ENCODE data around the gene MCCC2. TPM values are rescaled to one million over a fixed set of nuclear protein-coding genes. Genes with fewer than 3 reads are reported as not detected.

MCCC2 gene
- total and polyA plus RNA-seq, 2 of the 13 experiments (the other 11 are each of a cell fraction or from before 2014, with no cell fraction given), result 44.8 to 83.6 TPM

DNA sequence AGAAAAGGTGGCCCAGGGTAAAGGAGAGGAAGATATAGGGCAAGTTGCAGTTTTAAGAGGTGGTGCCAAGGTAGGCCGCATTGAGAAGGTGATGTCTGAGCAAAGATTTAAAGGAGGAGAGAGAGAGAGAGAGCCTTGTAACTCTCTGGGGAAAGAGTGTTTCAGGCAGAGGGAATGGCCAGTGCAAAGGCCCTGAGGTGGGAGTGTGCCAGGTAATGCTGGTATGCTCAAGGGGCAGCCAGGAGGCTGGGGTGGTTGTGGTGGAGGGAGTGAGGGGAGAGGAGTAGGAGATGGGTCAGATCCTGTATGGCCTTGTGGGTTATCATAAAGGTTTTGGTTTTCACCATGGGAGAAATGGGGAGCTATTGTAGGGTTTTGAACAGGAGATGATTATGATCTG lies 9.9 kb downstream of the MCCC2 start (continued):
- TF ChIP-seq TFDP1 (CRISPR knock-in tag; IDR thresholded peaks at IDR 0.05; ENCODE audit: borderline replicate concordance) (no peak), SRF (IDR thresholded peaks at IDR 0.05; ENCODE audit: low read depth, low read length) (no peak), RORA (CRISPR knock-in tag; IDR thresholded peaks at IDR 0.05) (no peak), HNF1A (IDR thresholded peaks at IDR 0.05; ENCODE audit: low read depth) (no peak), HNF1A (CRISPR knock-in tag; IDR thresholded peaks at IDR 0.05; ENCODE audit: borderline replicate concordance) (no peak), TBL1XR1 (IDR thresholded peaks at IDR 0.05; ENCODE audit: borderline replicate concordance, low read length, partially characterized antibody) (no peak), ATF5 (CRISPR knock-in tag; IDR thresholded peaks at IDR 0.05; ENCODE audit: low read depth) (no peak), SP4 (CRISPR knock-in tag; IDR thresholded peaks at IDR 0.05) (no peak), MTA1 (CRISPR knock-in tag; IDR thresholded peaks at IDR 0.05; ENCODE audit: borderline replicate concordance) (no peak), ZNF543 (CRISPR knock-in tag; IDR thresholded peaks at IDR 0.05) (no peak)
- TF ChIP-seq, protein P1, sequence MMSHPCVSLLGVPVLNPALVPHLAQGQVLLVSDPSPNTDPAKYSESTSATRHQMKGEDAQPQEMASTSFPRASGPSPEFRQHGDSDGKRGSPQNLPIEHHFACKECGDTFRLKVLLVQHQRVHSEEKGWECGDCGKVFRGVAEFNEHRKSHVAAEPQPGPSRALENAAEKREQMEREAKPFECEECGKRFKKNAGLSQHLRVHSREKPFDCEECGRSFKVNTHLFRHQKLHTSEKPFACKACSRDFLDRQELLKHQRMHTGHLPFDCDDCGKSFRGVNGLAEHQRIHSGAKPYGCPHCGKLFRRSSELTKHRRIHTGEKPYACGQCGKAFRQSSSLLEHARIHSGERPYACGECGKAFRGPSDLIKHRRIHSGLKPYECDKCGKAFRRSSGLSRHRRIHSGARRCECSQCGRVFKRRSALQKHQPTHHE (CRISPR knock-in tag; IDR thresholded peaks at IDR 0.05; ENCODE audit: borderline replicate concordance), result no peak

All from HepG2 (cell line).